Erythroblast (primary cell): ENCODE measurements around the gene FAM20C.

ENCODE experiments used
- GATA1 ChIP-seq: IDR thresholded peaks from 2 replicates; pipeline ENCODE4 v1.6.1; 2011; ENCODE audit warnings: low read depth, mild to moderate bottlenecking, control low read depth, low read length, moderate library complexity
- POLR2A ChIP-seq: IDR thresholded peaks from 2 replicates; pipeline ENCODE4 v1.6.1; 2011; ENCODE audit warnings: mild to moderate bottlenecking, low read length

- no peak for TF ChIP-seq POLR2A
- TF ChIP-seq GATA1, result no peak
These were observed 16.0 kb upstream of the FAM20C start for GRCh38 chr7:176381-176780.
